Ovary (tissue), 9 donors: ENCODE measurements around the gene EFCAB10. TPM values are rescaled to one million over a fixed set of nuclear protein-coding genes. Genes with fewer than 3 reads are reported as not detected.

Source experiments
- DNase-seq, 5 donors: peaks; one replicate each; pipeline ENCODE4 v3.0.0-alpha.2; 2019 to 2020
- H3K27ac ChIP-seq, 2 donors: fragments of 200-600 bp; one replicate each; pipeline versions ENCODE4 v1.5.1 to v1.8.0; 2019 to 2022
- H3K27me3 ChIP-seq: fragments of 200-600 bp; one replicate; pipeline ENCODE4 v1.8.0; 2022
- H3K36me3 ChIP-seq: fragments of 200-600 bp; sonication (generic); one replicate; pipeline ENCODE4 v1.5.1; 2019
- H3K4me1 ChIP-seq: one replicate; pipeline ENCODE4 v1.8.1; 2013; ENCODE audit warnings: mild to moderate bottlenecking, moderate library complexity; ENCODE audit not compliant: insufficient read depth
- H3K4me3 ChIP-seq: fragments of 200-600 bp; sonication (generic); one replicate; pipeline ENCODE4 v1.5.1; 2017
- H3K9me3 ChIP-seq, 2 donors: fragments of 200-600 bp in 1 of 2; sonication (generic) in 1 of 2; one replicate each; pipeline versions ENCODE4 v1.5.1 to v1.8.1; 2013 to 2019; ENCODE audit warnings: mild to moderate bottlenecking in 1 of 2, moderate library complexity in 1 of 2
- CTCF ChIP-seq, 3 donors: fragments of 450-650 bp in 2 of 3; fragments of 200-600 bp in 1 of 3; IDR thresholded peaks; one replicate each; pipeline versions ENCODE4 v1.5.1 to v1.8.0; 2016 to 2022; ENCODE audit warnings: antibody characterized with exemption in 3 of 3, mild to moderate bottlenecking in 1 of 3
- EP300 ChIP-seq: sonication (generic); formaldehyde crosslinking; IDR thresholded peaks from one replicate; pipeline ENCODE4 v1.6.1; 2017; ENCODE audit warnings: antibody characterized with exemption
- POLR2A ChIP-seq: fragments of 450-650 bp; IDR thresholded peaks from one replicate; pipeline ENCODE4 v1.6.1; 2017; ENCODE audit warnings: antibody characterized with exemption, mild to moderate bottlenecking, moderate library complexity
- WGBS, 3 donors: extraction: QIAGEN DNeasy Blood & Tissue Kit in 1 of 3; methylation state at CpG; one replicate each; pipeline versions ENCODE4 v1.1.5 to v1.1.7; 2013 to 2017; 5-methylcytosine and 5-hydroxymethylcytosine counted together
- intact Hi-C, 4 donors: fragments of 100-400 bp; cut with DNase I; formaldehyde crosslinking; loops; one replicate each; pipeline versions ENCODE4 v1.11.0 to v1.15.1; 2022 to 2023
- polyA plus RNA-seq, 2 donors: library from polyadenylated mRNA; stranded (reverse); fragments of 200-250 nt in 1 of 2; fragments of 350-450 nt in 1 of 2; fragmentation: Illumina TruSeq in 1 of 2; extraction: RNeasy Lipid Tissue Mini Kit (QIAGEN cat#74804) in 1 of 2; gene quantifications; one replicate each; pipeline ENCODE4 v1.2.3, GENCODE V29; 2013 to 2014
- total RNA-seq, 7 donors: library from RNA; depleted of rRNA in 2 of 7; stranded (reverse); fragments of >200 nt in 2 of 7; fragmentation: NEBNext Ultra II Directional in 3 of 7; extraction: Animal tissue kit (Norgen Biotek cat#: 25700) in 3 of 7; gene quantifications; one replicate each; pipeline versions ENCODE4 v1.1.0 to v1.2.4, GENCODE V29; 2016 to 2023
- donor health status: DM: no; HTN: no; CAD: no; lungs with moderate emphysema.
- donor health status: DM: no; HTN: no; CAD: no.
- donor health status: Bipolar disorder and iron deficiency.
- donor health status: DM: yes; HTN: yes; CAD: no.
- donor health status: DM: no; HTN: no; CAD: no.
- donor health status: DM: yes; HTN: yes; CAD: no.

The EFCAB10 gene
- total and polyA plus RNA-seq, 9 donors, result 0.22 to 11.8 (median 0.78) TPM; not detected in 3

- DNase-seq, result no peak
- Histone ChIP-seq H3K27ac (no peak overlapping the region), H3K36me3 (no peaks in the 10 kb centered on the region), H3K4me1 (no peaks in the 10 kb centered on the region), H3K27me3 (no peaks in the 10 kb centered on the region), H3K9me3 (no peaks in the 10 kb centered on the region), H3K4me3 (no peak overlapping the region)
- TF ChIP-seq POLR2A (no peak), EP300 (no peak), CTCF (IDR thresholded peaks at IDR 0.05) (no peak)
- intact Hi-C loops, result no loop called here
- 77 to 81% (median 78%) methylated on average over 15 of the region's 15 CpGs for WGBS, 3 donors
Observed at GRCh38 chr7:105622106-105622731, 40.9 kb upstream of the EFCAB10 start.

- intact Hi-C loops, result no loop called here
- peak; percentile 39 to 63 (median 61) for DNase-seq
Observed at GRCh38 chr7:105621617-105622016, 40.3 kb upstream of the EFCAB10 start.

GRCh38 chr7:105621176-105621575 is 39.9 kb upstream of the EFCAB10 start:
- intact Hi-C loops, result no loop called here
- Histone ChIP-seq H3K4me1 (no peaks in the 10 kb centered on the region), H3K27me3 (no peaks in the 10 kb centered on the region), H3K9me3 (no peaks in the 10 kb centered on the region), H3K36me3 (no peaks in the 10 kb centered on the region), H3K4me3 (no peak overlapping the region), H3K27ac (no peak overlapping the region)
- WGBS, 3 donors, result 11 to 21% (median 17%) methylated on average over 2 of the region's 2 CpGs
- DNase-seq, result no peak
- TF ChIP-seq POLR2A (no peak), CTCF (IDR thresholded peaks at IDR 0.05) (no peak), EP300 (no peak)

More at GRCh38 chr7:105621617-105622016, 40.3 kb upstream of the EFCAB10 start:
- TF ChIP-seq CTCF (IDR thresholded peaks at IDR 0.05) (no peak), EP300 (no peak)
- Histone ChIP-seq H3K36me3 (no peaks in the 10 kb centered on the region), H3K9me3 (no peaks in the 10 kb centered on the region), H3K27me3 (no peaks in the 10 kb centered on the region), H3K4me1 (no peaks in the 10 kb centered on the region), H3K4me3 (no peak overlapping the region), H3K27ac (no peak overlapping the region)
- 22 to 32% (median 22%) methylated on average over 3 of the region's 3 CpGs for WGBS, 3 donors

GRCh38 chr7:105619590-105619989 is 38.3 kb upstream of the EFCAB10 start:
- Histone ChIP-seq H3K4me3 (no peak overlapping the region), H3K9me3 (no peaks in the 10 kb centered on the region), H3K27me3 (no peaks in the 10 kb centered on the region), H3K4me1 (no peaks in the 10 kb centered on the region), H3K27ac (no peak overlapping the region), H3K36me3 (no peaks in the 10 kb centered on the region)
- WGBS, 3 donors, result 92 to 96% (median 93%) methylated on average over 4 of the region's 4 CpGs
- no peak for TF ChIP-seq EP300
- TF ChIP-seq CTCF (IDR thresholded peaks at IDR 0.05), result no peak
- no peak for TF ChIP-seq POLR2A
- intact Hi-C loops, result no loop called here
- DNase-seq, result no peak
